ENCODE results near the gene PDZRN4.

- TF ChIP-seq CTCF (IDR thresholded peaks at IDR 0.05) = no peak
- TF ChIP-seq SREBF2 (IDR thresholded peaks at IDR 0.05) = no peak
- no peak for TF ChIP-seq JUN (IDR thresholded peaks at IDR 0.05)
- no peak for TF ChIP-seq POLR2A (IDR thresholded peaks at IDR 0.05; ENCODE audit: low read length)
- no peak for TF ChIP-seq NR3C1 (IDR thresholded peaks at IDR 0.05)
- TF ChIP-seq ZNF302 (CRISPR knock-in tag; IDR thresholded peaks at IDR 0.05) = no peak
- no peak for TF ChIP-seq MYC (IDR thresholded peaks at IDR 0.05; ENCODE audit: borderline replicate concordance, low read length)
- no peak for TF ChIP-seq TP53 (CRISPR knock-in tag; IDR thresholded peaks at IDR 0.05)
- no peak for TF ChIP-seq ELK1 (IDR thresholded peaks at IDR 0.05; ENCODE audit: low read depth, low read length)
- TF ChIP-seq JUNB (IDR thresholded peaks at IDR 0.05) = no peak
Observed at GRCh38 chr12:41221491-41221890, 33.4 kb downstream of the PDZRN4 start.
